Prostate gland (tissue), 2 donors: Measurements from ENCODE around the gene RNF144B.

Experiments
- CTCF ChIP-seq, 4 experiments: fragments of 200-600 bp in 2 of 4; fragments of 450-650 bp in 2 of 4; sonication (generic) in 2 of 4; IDR thresholded peaks; 1 replicate in 3 of 4; 2 replicates in 1 of 4; pipeline ENCODE4 v1.5.1; 2016 to 2019; ENCODE audit warnings: antibody characterized with exemption in 4 of 4, mild to moderate bottlenecking in 2 of 4, moderate library complexity in 2 of 4
- POLR2A ChIP-seq: fragments of 450-650 bp; IDR thresholded peaks from one replicate; pipeline ENCODE4 v1.6.1; 2016; ENCODE audit warnings: antibody characterized with exemption, mild to moderate bottlenecking
- POLR2AphosphoS5 ChIP-seq: sonication (generic); formaldehyde crosslinking; IDR thresholded peaks from one replicate; pipeline ENCODE4 v1.6.1; 2017; ENCODE audit warnings: antibody characterized with exemption

GRCh38 chr6:18371656-18372055 is 15.5 kb upstream of the RNF144B start:
- TF ChIP-seq CTCF (IDR thresholded peaks at IDR 0.05) (no peak), POLR2A (no peak), POLR2AphosphoS5 (no peak)
